ENCODE results near the gene RNF152.
"Not testable (repeated sequence)": the region's sequence is repeated elsewhere in the genome, so short reads cannot be mapped to it uniquely, and the experiment has no call there.

RNF152 gene

GRCh38 chr18:61822879-61823278 is 69.9 kb downstream of the RNF152 start:
- H3K4me3 ChIP-seq (ENCODE audit: low read length), result no peak overlapping the region
- no peaks in the 10 kb centered on the region for H3K36me3 ChIP-seq (ENCODE audit: control insufficient read depth, insufficient read depth, low read length)
- H3K4me1 ChIP-seq (ENCODE audit: control insufficient read depth, insufficient read depth, low read length), result no peaks in the 10 kb centered on the region
- no peaks in the 10 kb centered on the region for H3K27me3 ChIP-seq (ENCODE audit: control insufficient read depth, insufficient read depth, low read length)
- no peak overlapping the region for H3K27ac ChIP-seq (ENCODE audit: low read depth, low read length)
- H3K9ac ChIP-seq (ENCODE audit: low read length), result no peak overlapping the region

GRCh38 chr18:61821748-61822147 is 71.1 kb downstream of the RNF152 start:
- H3K4me3 ChIP-seq (ENCODE audit: low read length), result no peak overlapping the region
- no peaks in the 10 kb centered on the region for H3K27me3 ChIP-seq (ENCODE audit: control insufficient read depth, insufficient read depth, low read length)
- H3K36me3 ChIP-seq (ENCODE audit: control insufficient read depth, insufficient read depth, low read length), result no peaks in the 10 kb centered on the region
- H3K4me1 ChIP-seq (ENCODE audit: control insufficient read depth, insufficient read depth, low read length), result no peaks in the 10 kb centered on the region
- H3K9ac ChIP-seq (ENCODE audit: low read length), result no peak overlapping the region
- no peak overlapping the region for H3K27ac ChIP-seq (ENCODE audit: low read depth, low read length)

- H3K36me3 ChIP-seq (ENCODE audit: control insufficient read depth, insufficient read depth, low read length), result no peaks in the 10 kb centered on the region
- H3K27ac ChIP-seq (ENCODE audit: low read depth, low read length), result no peak overlapping the region
- no peaks in the 10 kb centered on the region for H3K27me3 ChIP-seq (ENCODE audit: control insufficient read depth, insufficient read depth, low read length)
- H3K9ac ChIP-seq (ENCODE audit: low read length), result no peak overlapping the region
- no peak overlapping the region for H3K4me3 ChIP-seq (ENCODE audit: low read length)
- no peaks in the 10 kb centered on the region for H3K4me1 ChIP-seq (ENCODE audit: control insufficient read depth, insufficient read depth, low read length)
These were observed 71.9 kb downstream of the RNF152 start for GRCh38 chr18:61820882-61821281.

- Histone ChIP-seq H3K4me3 (ENCODE audit: low read length) (no peak overlapping the region), H3K9ac (ENCODE audit: low read length) (no peak overlapping the region), H3K27ac (ENCODE audit: low read depth, low read length) (no peak overlapping the region), H3K27me3 (ENCODE audit: control insufficient read depth, insufficient read depth, low read length) (no peaks in the 10 kb centered on the region), H3K36me3 (ENCODE audit: control insufficient read depth, insufficient read depth, low read length) (no peaks in the 10 kb centered on the region), H3K4me1 (ENCODE audit: control insufficient read depth, insufficient read depth, low read length) (no peaks in the 10 kb centered on the region)
These were observed 75.7 kb downstream of the RNF152 start for GRCh38 chr18:61817086-61817485.

GRCh38 chr18:61815885-61816470 is 76.8 kb downstream of the RNF152 start:
- no peak overlapping the region for H3K27ac ChIP-seq (ENCODE audit: low read depth, low read length)
- H3K4me3 ChIP-seq (ENCODE audit: low read length), result no peak overlapping the region
- no peaks in the 10 kb centered on the region for H3K27me3 ChIP-seq (ENCODE audit: control insufficient read depth, insufficient read depth, low read length)
- no peaks in the 10 kb centered on the region for H3K4me1 ChIP-seq (ENCODE audit: control insufficient read depth, insufficient read depth, low read length)
- H3K36me3 ChIP-seq (ENCODE audit: control insufficient read depth, insufficient read depth, low read length), result no peaks in the 10 kb centered on the region
- no peak overlapping the region for H3K9ac ChIP-seq (ENCODE audit: low read length)

- H3K36me3 ChIP-seq (ENCODE audit: control insufficient read depth, insufficient read depth, low read length), result no peaks in the 10 kb centered on the region
- no peaks in the 10 kb centered on the region for H3K27me3 ChIP-seq (ENCODE audit: control insufficient read depth, insufficient read depth, low read length)
These were observed 84.5 kb downstream of the RNF152 start for GRCh38 chr18:61808286-61808685.

GRCh38 chr18:61803393-61803792 is 89.4 kb downstream of the RNF152 start:
- Histone ChIP-seq H3K36me3 (ENCODE audit: control insufficient read depth, insufficient read depth, low read length) (no peaks in the 10 kb centered on the region), H3K27ac (ENCODE audit: low read depth, low read length) (no peak overlapping the region), H3K4me1 (ENCODE audit: control insufficient read depth, insufficient read depth, low read length) (no peaks in the 10 kb centered on the region), H3K9ac (ENCODE audit: low read length) (no peak overlapping the region), H3K4me3 (ENCODE audit: low read length) (no peak overlapping the region), H3K27me3 (ENCODE audit: control insufficient read depth, insufficient read depth, low read length) (no peaks in the 10 kb centered on the region)

More at GRCh38 chr18:61808286-61808685, 84.5 kb downstream of the RNF152 start:
- H3K27ac ChIP-seq (ENCODE audit: low read depth, low read length), result no peak overlapping the region
- no peak overlapping the region for H3K4me3 ChIP-seq (ENCODE audit: low read length)
- no peaks in the 10 kb centered on the region for H3K4me1 ChIP-seq (ENCODE audit: control insufficient read depth, insufficient read depth, low read length)
- no peak overlapping the region for H3K9ac ChIP-seq (ENCODE audit: low read length)

- Histone ChIP-seq H3K36me3 (ENCODE audit: control insufficient read depth, insufficient read depth, low read length) (no peaks in the 10 kb centered on the region), H3K4me3 (ENCODE audit: low read length) (no peak overlapping the region), H3K27ac (ENCODE audit: low read depth, low read length) (no peak overlapping the region), H3K4me1 (ENCODE audit: control insufficient read depth, insufficient read depth, low read length) (no peaks in the 10 kb centered on the region), H3K27me3 (ENCODE audit: control insufficient read depth, insufficient read depth, low read length) (no peaks in the 10 kb centered on the region), H3K9ac (ENCODE audit: low read length) (no peak overlapping the region)
These were observed 94.9 kb downstream of the RNF152 start for GRCh38 chr18:61797696-61798590.

GRCh38 chr18:61791031-61791430 is 101.8 kb downstream of the RNF152 start:
- H3K36me3 ChIP-seq (ENCODE audit: control insufficient read depth, insufficient read depth, low read length), result no peaks in the 10 kb centered on the region
- H3K27me3 ChIP-seq (ENCODE audit: control insufficient read depth, insufficient read depth, low read length), result no peaks in the 10 kb centered on the region
- no peak overlapping the region for H3K9ac ChIP-seq (ENCODE audit: low read length)
- no peak overlapping the region for H3K27ac ChIP-seq (ENCODE audit: low read depth, low read length)
- H3K4me3 ChIP-seq (ENCODE audit: low read length), result no peak overlapping the region
- no peaks in the 10 kb centered on the region for H3K4me1 ChIP-seq (ENCODE audit: control insufficient read depth, insufficient read depth, low read length)

- H3K36me3 ChIP-seq (ENCODE audit: control insufficient read depth, insufficient read depth, low read length); H3K27ac ChIP-seq (ENCODE audit: low read depth, low read length); H3K4me1 ChIP-seq (ENCODE audit: control insufficient read depth, insufficient read depth, low read length); H3K9ac ChIP-seq (ENCODE audit: low read length); H3K27me3 ChIP-seq (ENCODE audit: control insufficient read depth, insufficient read depth, low read length); H3K4me3 ChIP-seq (ENCODE audit: low read length): not testable (repeated sequence)
These were observed 105.7 kb downstream of the RNF152 start for GRCh38 chr18:61787011-61787670.

- Histone ChIP-seq H3K4me3 (ENCODE audit: low read length) (no peak overlapping the region), H3K27ac (ENCODE audit: low read depth, low read length) (no peak overlapping the region), H3K27me3 (ENCODE audit: control insufficient read depth, insufficient read depth, low read length) (no peaks in the 10 kb centered on the region), H3K36me3 (ENCODE audit: control insufficient read depth, insufficient read depth, low read length) (no peaks in the 10 kb centered on the region), H3K4me1 (ENCODE audit: control insufficient read depth, insufficient read depth, low read length) (no peaks in the 10 kb centered on the region), H3K9ac (ENCODE audit: low read length) (no peak overlapping the region)
These were observed 107.2 kb downstream of the RNF152 start for GRCh38 chr18:61785588-61785987.

GRCh38 chr18:61784834-61785233 is 108.0 kb downstream of the RNF152 start:
- H3K4me1 ChIP-seq (ENCODE audit: control insufficient read depth, insufficient read depth, low read length), result no peaks in the 10 kb centered on the region
- H3K4me3 ChIP-seq (ENCODE audit: low read length), result no peak overlapping the region
- H3K27me3 ChIP-seq (ENCODE audit: control insufficient read depth, insufficient read depth, low read length), result no peaks in the 10 kb centered on the region
- no peak overlapping the region for H3K9ac ChIP-seq (ENCODE audit: low read length)
- H3K36me3 ChIP-seq (ENCODE audit: control insufficient read depth, insufficient read depth, low read length), result no peaks in the 10 kb centered on the region
- H3K27ac ChIP-seq (ENCODE audit: low read depth, low read length), result no peak overlapping the region
